OCI-LY7 (cell line): Measurements from ENCODE around the gene AKT3. TPM values are rescaled to one million over a fixed set of nuclear protein-coding genes. Genes with fewer than 3 reads are reported as not detected.

Experiments
- BruUV-seq: library from RNA; stranded (reverse); fragments of 400-500 nt; replicated peaks from 2 replicates; lab custom pipeline; 2021; lab: Mats Ljungman, UMichigan
- CTCF ChIA-PET: fragments of 300-600 bp; sonication (Branson Sonifier 250); formaldehyde crosslinking; loops from one replicate; lab custom pipeline; 2022; ENCODE audit warnings: antibody characterized with exemption; ENCODE audit not compliant: unreplicated experiment; lab: Charles Lee
- POLR2A ChIA-PET: fragments of 300-600 bp; sonication (Branson Sonifier 250); formaldehyde crosslinking; loops from one replicate; lab custom pipeline; 2022; ENCODE audit warnings: antibody characterized with exemption; lab: Charles Lee
- DNase-seq: peaks from one replicate; pipeline ENCODE4 v3.0.0-alpha.2; 2015; ENCODE audit warnings: low spot score
- H2AFZ ChIP-seq: fragments of 200-600 bp; sonication (generic), shearing (Covaris generic); 2 replicates; pipeline ENCODE4 v1.6.1; 2014; ENCODE audit warnings: mild to moderate bottlenecking, antibody characterized with exemption, low read length, moderate library complexity
- H3K27ac ChIP-seq: fragments of 200-600 bp; sonication (generic); 2 replicates; pipeline ENCODE4 v1.5.1; 2014; ENCODE audit warnings: mixed run types, low read depth, mild to moderate bottlenecking, moderate library complexity, low read length, inconsistent platforms; ENCODE audit not compliant: poor library complexity, severe bottlenecking
- H3K36me3 ChIP-seq: fragments of 200-600 bp; sonication (generic); 2 replicates; pipeline ENCODE4 v1.6.1; 2014; ENCODE audit warnings: mild to moderate bottlenecking, antibody characterized with exemption, low read length, moderate library complexity, mixed read lengths; ENCODE audit not compliant: insufficient read depth
- H3K4me1 ChIP-seq: fragments of 200-600 bp; sonication (generic); 2 replicates; pipeline ENCODE4 v1.5.1; 2014; ENCODE audit warnings: mild to moderate bottlenecking, low read length; ENCODE audit not compliant: insufficient read depth, poor library complexity, severe bottlenecking
- H3K4me2 ChIP-seq: fragments of 200-600 bp; sonication (generic); 2 replicates; pipeline ENCODE4 v1.6.1; 2014; ENCODE audit warnings: mild to moderate bottlenecking, low read length
- H3K4me3 ChIP-seq: fragments of 200-600 bp; sonication (generic); 2 replicates; pipeline ENCODE4 v1.5.1; 2014; ENCODE audit warnings: mild to moderate bottlenecking, low read depth, low read length; ENCODE audit not compliant: poor library complexity, severe bottlenecking
- H3K79me2 ChIP-seq: fragments of 200-600 bp; sonication (generic); 2 replicates; pipeline ENCODE4 v1.6.1; 2016; ENCODE audit warnings: low read depth, mild to moderate bottlenecking, low read length, moderate library complexity, mixed read lengths; ENCODE audit not compliant: insufficient read depth
- H3K9me2 ChIP-seq: fragments of 200-600 bp; sonication (generic); 2 replicates; pipeline ENCODE4 v1.6.1; 2016; ENCODE audit warnings: mild to moderate bottlenecking, low read length, mixed read lengths; ENCODE audit not compliant: insufficient read depth
- H3K9me3 ChIP-seq: fragments of 200-600 bp; sonication (generic); 2 replicates; pipeline ENCODE4 v1.6.1; 2014; ENCODE audit warnings: mild to moderate bottlenecking, mixed run types, low read length, mixed read lengths
- H4K20me1 ChIP-seq: fragments of 200-600 bp; sonication (generic); 2 replicates; pipeline ENCODE4 v1.6.1; 2014; ENCODE audit warnings: mild to moderate bottlenecking, antibody characterized with exemption, low read length, moderate library complexity, mixed read lengths; ENCODE audit not compliant: insufficient read depth
- EZH2phosphoT487 ChIP-seq: fragments of 200-600 bp; sonication (generic); IDR thresholded peaks from 2 replicates; pipeline ENCODE4 v1.6.1; 2018; ENCODE audit warnings: low read depth, borderline replicate concordance, mild to moderate bottlenecking, mixed run types, antibody characterized with exemption, low read length, moderate library complexity, mixed read lengths
- intact Hi-C: fragments of 100-400 bp; cut with micrococcal nuclease; formaldehyde crosslinking; loops from one replicate; pipeline ENCODE4 v1.10.0; 2022; ENCODE audit not compliant: unreplicated experiment
- total RNA-seq, 2 experiments: library from RNA; depleted of rRNA in 1 of 2; stranded (reverse); fragments of >200 nt in 1 of 2; shearing (Covaris generic) in 1 of 2; gene quantifications; 2 replicates each; pipeline ENCODE4 v1.2.3, GENCODE V29; 2014 to 2022
- TF ChIP-seq, protein P1 (sequence below): fragments of 200-600 bp; sonication (generic); conservative IDR thresholded peaks from 2 replicates; pipeline ENCODE4 v1.5.1; 2014; ENCODE audit warnings: mild to moderate bottlenecking, antibody characterized with exemption, low read length, moderate library complexity, mixed read lengths

The AKT3 gene
- total RNA-seq, 2 experiments from 2014 or later, result 0.29 TPM; not detected in 1

DNA sequence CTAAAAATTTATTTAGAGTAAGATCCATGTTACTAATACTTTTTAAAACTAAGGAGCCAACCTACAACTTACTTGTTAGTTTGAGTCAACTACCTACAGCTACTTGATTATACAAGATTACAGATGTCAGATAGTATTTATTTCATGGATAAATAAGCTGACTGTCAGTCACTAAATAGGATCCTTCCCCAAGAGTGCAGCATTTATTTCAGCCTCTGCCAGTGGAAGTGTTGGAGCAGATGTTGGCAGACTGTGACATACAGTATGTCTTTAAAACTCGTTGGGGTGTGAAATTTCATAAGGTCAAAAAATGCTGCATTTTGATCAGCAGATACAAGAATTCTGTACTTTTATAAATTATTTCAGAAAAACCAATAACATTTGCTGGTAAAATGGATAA is 156.2 kb downstream of the AKT3 start:
- ChIA-PET POLR2A (interaction anchor here (1.1 to 1.4 kb wide), 3 partner anchors 10 to 19 kb away, joined by 3 to 4 read pairs (median 4); no protein-coding TSS in a partner anchor), CTCF (no interaction called here)
- Histone ChIP-seq H3K4me3 (no peak overlapping the region), H3K36me3 (no peaks in the 10 kb centered on the region), H4K20me1 (no peaks in the 10 kb centered on the region), H3K9me3 (no peaks in the 10 kb centered on the region), H2AFZ (no peak overlapping the region), H3K4me1 (no peaks in the 10 kb centered on the region), H3K4me2 (no peak overlapping the region), H3K9me2 (no peaks in the 10 kb centered on the region), H3K79me2 (no peaks in the 10 kb centered on the region), H3K27ac (no peak overlapping the region)
- DNase-seq, result no peak
- BruUV-seq, result no TSS peak
- intact Hi-C loops, result no loop called here
- TF ChIP-seq, protein P1, sequence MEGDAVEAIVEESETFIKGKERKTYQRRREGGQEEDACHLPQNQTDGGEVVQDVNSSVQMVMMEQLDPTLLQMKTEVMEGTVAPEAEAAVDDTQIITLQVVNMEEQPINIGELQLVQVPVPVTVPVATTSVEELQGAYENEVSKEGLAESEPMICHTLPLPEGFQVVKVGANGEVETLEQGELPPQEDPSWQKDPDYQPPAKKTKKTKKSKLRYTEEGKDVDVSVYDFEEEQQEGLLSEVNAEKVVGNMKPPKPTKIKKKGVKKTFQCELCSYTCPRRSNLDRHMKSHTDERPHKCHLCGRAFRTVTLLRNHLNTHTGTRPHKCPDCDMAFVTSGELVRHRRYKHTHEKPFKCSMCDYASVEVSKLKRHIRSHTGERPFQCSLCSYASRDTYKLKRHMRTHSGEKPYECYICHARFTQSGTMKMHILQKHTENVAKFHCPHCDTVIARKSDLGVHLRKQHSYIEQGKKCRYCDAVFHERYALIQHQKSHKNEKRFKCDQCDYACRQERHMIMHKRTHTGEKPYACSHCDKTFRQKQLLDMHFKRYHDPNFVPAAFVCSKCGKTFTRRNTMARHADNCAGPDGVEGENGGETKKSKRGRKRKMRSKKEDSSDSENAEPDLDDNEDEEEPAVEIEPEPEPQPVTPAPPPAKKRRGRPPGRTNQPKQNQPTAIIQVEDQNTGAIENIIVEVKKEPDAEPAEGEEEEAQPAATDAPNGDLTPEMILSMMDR, result no peak
- TF ChIP-seq EZH2phosphoT487, result no peak

GRCh38 chr1:243686159-243686558 is 163.9 kb downstream of the AKT3 start:
- Histone ChIP-seq H3K4me3 (no peak overlapping the region), H3K9me2 (no peaks in the 10 kb centered on the region), H4K20me1 (no peaks in the 10 kb centered on the region), H3K9me3 (no peaks in the 10 kb centered on the region), H3K27ac (no peak overlapping the region), H3K79me2 (no peaks in the 10 kb centered on the region), H3K36me3 (no peaks in the 10 kb centered on the region), H2AFZ (no peak overlapping the region), H3K4me1 (no peaks in the 10 kb centered on the region), H3K4me2 (no peak overlapping the region)
- TF ChIP-seq, protein P1, result no peak
- no peak for TF ChIP-seq EZH2phosphoT487
- no peak for DNase-seq
- POLR2A ChIA-PET, result interaction anchor here (0.7 kb wide), 1 partner anchor 863 kb away, joined by 3 read pairs; no protein-coding TSS in a partner anchor
- intact Hi-C loops, result no loop called here
- BruUV-seq, result no TSS peak
- CTCF ChIA-PET, result no interaction called here

GRCh38 chr1:243680860-243681259 is 169.2 kb downstream of the AKT3 start:
- Histone ChIP-seq H3K9me2 (no peaks in the 10 kb centered on the region), H3K4me2 (no peak overlapping the region), H2AFZ (no peak overlapping the region), H3K27ac (no peak overlapping the region), H3K79me2 (no peaks in the 10 kb centered on the region), H3K4me1 (no peaks in the 10 kb centered on the region), H3K4me3 (no peak overlapping the region), H3K36me3 (no peaks in the 10 kb centered on the region), H3K9me3 (no peaks in the 10 kb centered on the region), H4K20me1 (no peaks in the 10 kb centered on the region)
- intact Hi-C loops, result no loop called here
- POLR2A ChIA-PET, result interaction anchor here (0.9 kb wide), 1 partner anchor 11 kb away, joined by 3 read pairs; no protein-coding TSS in a partner anchor
- TF ChIP-seq, protein P1, result no peak
- no peak for TF ChIP-seq EZH2phosphoT487
- CTCF ChIA-PET, result no interaction called here
- BruUV-seq, result no TSS peak
- no peak for DNase-seq
